PC-3 (cell line): ENCODE results near the gene C1QTNF12. TPM values are rescaled to one million over a fixed set of nuclear protein-coding genes. Genes with fewer than 3 reads are reported as not detected.

Experiments used
- ATAC-seq: fragments of 200-7000 bp; cut with Tn5 transposase; 2 replicates; pipeline ENCODE4 v1.9.1; 2020; ENCODE audit warnings: mild to moderate bottlenecking, moderate library complexity
- BruUV-seq: library from RNA; stranded (reverse); fragments of 400-500 nt; replicated peaks from 2 replicates; lab custom pipeline; 2021; lab: Mats Ljungman, UMichigan
- CTCF ChIA-PET: fragments of 300-600 bp; sonication (Branson Sonifier 250); formaldehyde crosslinking; loops from one replicate; lab custom pipeline; 2022; ENCODE audit warnings: antibody characterized with exemption; lab: Charles Lee
- POLR2A ChIA-PET: fragments of 300-600 bp; sonication (Branson Sonifier 250); formaldehyde crosslinking; loops from one replicate; lab custom pipeline; 2022; ENCODE audit warnings: antibody characterized with exemption; ENCODE audit not compliant: unreplicated experiment; lab: Charles Lee
- DNase-seq: peaks from one replicate; pipeline ENCODE4 v3.0.0-alpha.2; 2015
- H2AFZ ChIP-seq: fragments of 300-600 bp; sonication (generic); 2 replicates; pipeline ENCODE4 v1.6.0; 2016; ENCODE audit warnings: antibody characterized with exemption, low read length
- H3F3A ChIP-seq: fragments of 300-600 bp; sonication (generic); one replicate; pipeline ENCODE4 v1.6.0; 2017; ENCODE audit warnings: antibody characterized with exemption, low read length, control low read depth, mild to moderate bottlenecking; ENCODE audit not compliant: unreplicated experiment
- H3K27ac ChIP-seq: fragments of 300-600 bp; sonication (generic); 2 replicates; pipeline ENCODE4 v1.5.1; 2016; ENCODE audit warnings: mild to moderate bottlenecking, low read length
- H3K27me3 ChIP-seq: fragments of 300-600 bp; sonication (generic); 2 replicates; pipeline ENCODE4 v1.6.1; 2016; ENCODE audit warnings: low read length, mixed read lengths
- H3K36me3 ChIP-seq: fragments of 300-600 bp; sonication (generic); 2 replicates; pipeline ENCODE4 v1.6.1; 2016; ENCODE audit warnings: low read depth, mixed run types, low read length, mixed read lengths
- H3K4me1 ChIP-seq: fragments of 300-600 bp; sonication (generic); 2 replicates; pipeline ENCODE4 v1.5.1; 2016; ENCODE audit warnings: low read length; ENCODE audit not compliant: insufficient read depth
- H3K4me2 ChIP-seq: fragments of 300-600 bp; sonication (generic); 2 replicates; pipeline ENCODE4 v1.6.0; 2016; ENCODE audit warnings: low read length
- H3K4me3 ChIP-seq: fragments of 300-600 bp; sonication (generic); 2 replicates; pipeline ENCODE4 v1.5.1; 2016; ENCODE audit warnings: mild to moderate bottlenecking, low read length, mixed read lengths
- H3K79me2 ChIP-seq: fragments of 300-600 bp; sonication (generic); 2 replicates; pipeline ENCODE4 v1.6.1; 2017; ENCODE audit warnings: low read length, mixed read lengths
- H3K9ac ChIP-seq: fragments of 300-600 bp; sonication (generic); 2 replicates; pipeline ENCODE4 v1.6.0; 2016; ENCODE audit warnings: mild to moderate bottlenecking, low read length
- H3K9me2 ChIP-seq: fragments of 300-600 bp; sonication (generic); replicated peaks from 2 replicates; pipeline ENCODE4 v1.6.1; 2016; ENCODE audit warnings: mixed run types, low read length, mixed read lengths
- H3K9me3 ChIP-seq: fragments of 300-600 bp; sonication (generic); 2 replicates; pipeline ENCODE4 v1.6.1; 2016; ENCODE audit warnings: low read length, mixed read lengths
- H4K20me1 ChIP-seq: fragments of 300-600 bp; sonication (generic); 2 replicates; pipeline ENCODE4 v1.6.1; 2016; ENCODE audit warnings: low read length, mixed read lengths
- CTCF ChIP-seq: fragments of 300-600 bp; sonication (generic); conservative IDR thresholded peaks from 2 replicates; pipeline ENCODE4 v1.5.1; 2017; ENCODE audit warnings: antibody characterized with exemption, low read depth, mild to moderate bottlenecking, low read length
- EZH2 ChIP-seq: fragments of 300-600 bp; sonication (generic); IDR thresholded peaks from one replicate; pipeline ENCODE4 v1.6.1; 2017; ENCODE audit warnings: antibody characterized with exemption, mild to moderate bottlenecking, low read length; ENCODE audit not compliant: unreplicated experiment
- EZH2phosphoT487 ChIP-seq: fragments of 300-600 bp; sonication (generic); IDR thresholded peaks from 2 replicates; pipeline ENCODE4 v1.6.1; 2018; ENCODE audit warnings: mild to moderate bottlenecking, antibody characterized with exemption, low read length, borderline replicate concordance
- intact Hi-C: fragments of 100-400 bp; cut with micrococcal nuclease; formaldehyde crosslinking; loops from 2 replicates; pipeline ENCODE4 v1.9.0; 2023
- total RNA-seq: library from RNA; depleted of rRNA; stranded (reverse); fragments of >200 nt; gene quantifications from 2 replicates; pipeline ENCODE4 v1.2.3, GENCODE V29; 2014

The C1QTNF12 gene
- total RNA-seq, 1 experiment from 2014 or later, result 3.9 TPM

- CTCF ChIA-PET, result no interaction called here
- no peak for DNase-seq
- ATAC-seq, result no peak
- no peak for TF ChIP-seq EZH2phosphoT487
- TF ChIP-seq CTCF, result no peak
- no peak for TF ChIP-seq EZH2
- Histone ChIP-seq H3K9me3 (no peaks in the 10 kb centered on the region), H3K4me2 (no peak overlapping the region), H3K9ac (no peak overlapping the region), H3K4me3 (no peak overlapping the region), H3K79me2 (no peaks in the 10 kb centered on the region), H3K27me3 (no peaks in the 10 kb centered on the region), H4K20me1 (no peaks in the 10 kb centered on the region), H3K36me3 (no peaks in the 10 kb centered on the region), H3F3A (no peaks in the 10 kb centered on the region), H3K27ac (no peak overlapping the region), H3K9me2 (no peaks in the 10 kb centered on the region), H3K4me1 (no peaks in the 10 kb centered on the region), H2AFZ (no peak overlapping the region)
- BruUV-seq, result no TSS peak
- intact Hi-C loops, result no loop called here
- POLR2A ChIA-PET, result no interaction called here
Measured at GRCh38 chr1:1199141-1199960, 47.2 kb downstream of the C1QTNF12 start.

GRCh38 chr1:1198423-1199140 is 47.9 kb downstream of the C1QTNF12 start:
- no TSS peak for BruUV-seq
- Histone ChIP-seq H3K4me1 (no peaks in the 10 kb centered on the region), H3K36me3 (no peaks in the 10 kb centered on the region), H3F3A (no peaks in the 10 kb centered on the region), H3K79me2 (no peaks in the 10 kb centered on the region), H3K9me2 (no peaks in the 10 kb centered on the region), H2AFZ (no peak overlapping the region), H3K27ac (no peak overlapping the region), H3K4me2 (no peak overlapping the region), H4K20me1 (no peaks in the 10 kb centered on the region), H3K4me3 (no peak overlapping the region), H3K27me3 (no peaks in the 10 kb centered on the region), H3K9ac (no peak overlapping the region), H3K9me3 (no peaks in the 10 kb centered on the region)
- CTCF ChIA-PET, result no interaction called here
- ATAC-seq (no peak), DNase-seq (no peak)
- intact Hi-C loops, result no loop called here
- TF ChIP-seq CTCF, result no peak
- no peak for TF ChIP-seq EZH2phosphoT487
- no peak for TF ChIP-seq EZH2
- POLR2A ChIA-PET, result no interaction called here
